T1000 (cell line): ENCODE measurements around the gene CCDC106.

Experiments
- DNase-seq: peaks from one replicate; lab custom pipeline; 2025; ENCODE audit warnings: mixed read lengths; lab: John Stamatoyannopoulos, UW

Gene CCDC106

GRCh38 chr19:55647732-55648584 is at the start of gene CCDC106:
CCDC106 (plus strand) TSS chr19:55648212; CDS start chr19:55649047, 835 bp downstream.
- DNase-seq: peak; percentile 45

GRCh38 chr19:55598719-55599467 is 49.1 kb upstream of the CCDC106 start:
- DNase-seq: peak; percentile 94

- peak; percentile 96 for DNase-seq
Observed at GRCh38 chr19:55599468-55599841, 48.6 kb upstream of the CCDC106 start, which contains the start of gene FIZ1. FIZ1 (minus strand) TSS chr19:55599517; CDS start chr19:55597865, 1,652 bp downstream.

GRCh38 chr19:55599842-55600661 is 48.0 kb upstream of the CCDC106 start, which contains the start of gene ZNF524:
ZNF524 (plus strand) TSS chr19:55600288; CDS start chr19:55602113, 1,825 bp downstream.
- peak; percentile 88 for DNase-seq

- DNase-seq: no peak
Observed at GRCh38 chr19:55600662-55601028, 47.4 kb upstream of the CCDC106 start.

GRCh38 chr19:55601084-55601483 is 46.9 kb upstream of the CCDC106 start:
- DNase-seq: no peak

GRCh38 chr19:55602104-55603001 is 45.7 kb upstream of the CCDC106 start:
- no peak for DNase-seq

- no peak for DNase-seq
Observed at GRCh38 chr19:55603115-55603514, 44.9 kb upstream of the CCDC106 start.

GRCh38 chr19:55603581-55604292 is 44.3 kb upstream of the CCDC106 start:
- DNase-seq: no peak

GRCh38 chr19:55605207-55605636 is 42.8 kb upstream of the CCDC106 start:
- peak; percentile 97 for DNase-seq

- DNase-seq: peak; percentile 44
Observed at GRCh38 chr19:55605637-55606470, 42.2 kb upstream of the CCDC106 start, which contains the start of gene ZNF865. ZNF865 (plus strand) TSS chr19:55605647; CDS start chr19:55613619, 7,972 bp downstream.

GRCh38 chr19:55606471-55606787 is 41.6 kb upstream of the CCDC106 start:
- no peak for DNase-seq

- DNase-seq: no peak
Observed at GRCh38 chr19:55606817-55607216, 41.2 kb upstream of the CCDC106 start.

- no peak for DNase-seq
Observed at GRCh38 chr19:55609326-55609725, 38.7 kb upstream of the CCDC106 start.

GRCh38 chr19:55611300-55611982 is 36.6 kb upstream of the CCDC106 start:
- DNase-seq: no peak

GRCh38 chr19:55611983-55612645 is 35.9 kb upstream of the CCDC106 start:
- DNase-seq: no peak

GRCh38 chr19:55613396-55613795 is 34.6 kb upstream of the CCDC106 start:
- no peak for DNase-seq
